Measurements from ENCODE around the gene CACNA2D1.

DNA sequence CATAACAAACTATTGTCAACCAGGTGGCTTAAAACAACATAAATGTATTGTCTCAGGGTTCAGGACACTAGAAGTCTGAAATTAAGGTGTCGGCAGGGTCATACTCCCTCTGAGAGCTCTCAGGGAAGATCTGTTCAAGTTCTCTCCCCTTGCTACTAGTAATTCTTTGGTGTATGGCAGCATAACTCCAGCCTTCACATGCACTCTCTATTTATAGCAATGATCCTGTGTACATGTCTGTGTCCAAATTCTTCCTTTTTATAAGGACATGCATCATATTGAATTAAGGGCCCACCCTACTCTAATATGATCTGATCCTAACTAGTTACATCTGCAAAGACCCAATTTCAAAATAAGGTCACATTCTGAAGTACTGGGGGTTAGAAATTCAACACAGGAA, 27.2 kb downstream of the CACNA2D1 start:
- TF ChIP-seq, protein P1, sequence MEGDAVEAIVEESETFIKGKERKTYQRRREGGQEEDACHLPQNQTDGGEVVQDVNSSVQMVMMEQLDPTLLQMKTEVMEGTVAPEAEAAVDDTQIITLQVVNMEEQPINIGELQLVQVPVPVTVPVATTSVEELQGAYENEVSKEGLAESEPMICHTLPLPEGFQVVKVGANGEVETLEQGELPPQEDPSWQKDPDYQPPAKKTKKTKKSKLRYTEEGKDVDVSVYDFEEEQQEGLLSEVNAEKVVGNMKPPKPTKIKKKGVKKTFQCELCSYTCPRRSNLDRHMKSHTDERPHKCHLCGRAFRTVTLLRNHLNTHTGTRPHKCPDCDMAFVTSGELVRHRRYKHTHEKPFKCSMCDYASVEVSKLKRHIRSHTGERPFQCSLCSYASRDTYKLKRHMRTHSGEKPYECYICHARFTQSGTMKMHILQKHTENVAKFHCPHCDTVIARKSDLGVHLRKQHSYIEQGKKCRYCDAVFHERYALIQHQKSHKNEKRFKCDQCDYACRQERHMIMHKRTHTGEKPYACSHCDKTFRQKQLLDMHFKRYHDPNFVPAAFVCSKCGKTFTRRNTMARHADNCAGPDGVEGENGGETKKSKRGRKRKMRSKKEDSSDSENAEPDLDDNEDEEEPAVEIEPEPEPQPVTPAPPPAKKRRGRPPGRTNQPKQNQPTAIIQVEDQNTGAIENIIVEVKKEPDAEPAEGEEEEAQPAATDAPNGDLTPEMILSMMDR (IDR thresholded peaks at IDR 0.05) = no peak
- TF ChIP-seq POLR2A (IDR thresholded peaks at IDR 0.05) = no peak
